Stomach (tissue), 4 donors: Measurements from ENCODE around the gene SORCS1.

Experiments used
- EP300 ChIP-seq: sonication (generic); formaldehyde crosslinking; IDR thresholded peaks from one replicate; pipeline ENCODE4 v1.6.1; 2017; ENCODE audit warnings: antibody characterized with exemption
- POLR2A ChIP-seq, 4 donors: fragments of 450-650 bp; IDR thresholded peaks; one replicate each; pipeline ENCODE4 v1.6.1; 2016; ENCODE audit warnings: antibody characterized with exemption in 4 of 4, control low read depth in 2 of 4, mild to moderate bottlenecking in 1 of 4, moderate library complexity in 1 of 4
- POLR2AphosphoS5 ChIP-seq, 3 donors: sonication (generic); formaldehyde crosslinking; IDR thresholded peaks; one replicate each; pipeline ENCODE4 v1.6.1; 2016; ENCODE audit warnings: antibody characterized with exemption in 3 of 3
- TF ChIP-seq, protein P1 (sequence below), 7 experiments: fragments of 450-650 bp in 4 of 7; fragments of 200-600 bp in 3 of 7; sonication (generic) in 3 of 7; IDR thresholded peaks; one replicate each; pipeline ENCODE4 v1.5.1; 2016 to 2019; ENCODE audit warnings: antibody characterized with exemption in 7 of 7, control low read depth in 2 of 7, mild to moderate bottlenecking in 1 of 7

DNA sequence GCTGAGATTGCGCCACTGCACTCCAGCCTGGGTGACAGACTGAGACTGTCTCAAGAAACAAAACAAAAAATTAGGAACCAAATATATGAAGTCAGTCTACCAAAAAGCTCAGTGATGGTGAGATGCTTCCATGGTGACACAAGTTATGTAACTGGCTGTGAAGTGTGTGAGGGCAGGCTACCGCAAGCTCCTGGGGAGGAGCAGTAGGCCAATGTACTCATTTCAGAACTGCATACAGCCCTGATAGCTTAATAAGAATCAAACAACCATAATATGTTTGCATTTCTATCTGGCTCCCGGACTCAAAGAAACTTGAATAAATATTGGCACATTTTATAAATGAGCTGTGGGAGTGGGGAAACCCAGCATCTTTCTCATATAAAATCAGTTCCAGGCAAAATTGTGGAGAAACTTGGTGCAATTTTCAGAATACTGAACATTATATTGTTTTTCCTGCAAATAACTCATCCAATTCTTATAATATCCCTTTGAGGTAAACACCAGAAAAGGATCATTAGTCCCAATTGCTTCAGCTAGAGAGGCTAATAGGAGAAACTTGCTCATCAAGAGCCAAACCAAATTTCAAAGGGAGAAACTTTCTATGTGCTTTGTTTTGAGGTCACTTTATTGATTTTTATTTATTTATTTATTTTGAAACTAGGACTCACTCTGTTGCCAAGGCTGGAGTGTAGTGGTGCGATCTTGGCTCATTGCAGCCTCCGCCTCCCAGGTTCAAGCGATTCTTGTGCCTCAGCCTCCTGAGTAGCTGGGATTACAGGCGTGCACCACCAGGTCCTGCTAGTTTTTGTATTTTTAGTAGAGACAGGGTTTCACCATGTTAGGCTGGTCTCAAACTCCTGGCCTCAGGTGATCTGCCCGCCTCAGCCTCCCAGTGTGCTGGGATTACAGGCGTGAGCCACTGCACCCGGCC is 127.0 kb downstream of the SORCS1 start:
- TF ChIP-seq EP300 (no peak), POLR2AphosphoS5 (IDR thresholded peaks at IDR 0.05) (no peak), POLR2A (IDR thresholded peaks at IDR 0.05) (no peak)
- TF ChIP-seq, protein P1, sequence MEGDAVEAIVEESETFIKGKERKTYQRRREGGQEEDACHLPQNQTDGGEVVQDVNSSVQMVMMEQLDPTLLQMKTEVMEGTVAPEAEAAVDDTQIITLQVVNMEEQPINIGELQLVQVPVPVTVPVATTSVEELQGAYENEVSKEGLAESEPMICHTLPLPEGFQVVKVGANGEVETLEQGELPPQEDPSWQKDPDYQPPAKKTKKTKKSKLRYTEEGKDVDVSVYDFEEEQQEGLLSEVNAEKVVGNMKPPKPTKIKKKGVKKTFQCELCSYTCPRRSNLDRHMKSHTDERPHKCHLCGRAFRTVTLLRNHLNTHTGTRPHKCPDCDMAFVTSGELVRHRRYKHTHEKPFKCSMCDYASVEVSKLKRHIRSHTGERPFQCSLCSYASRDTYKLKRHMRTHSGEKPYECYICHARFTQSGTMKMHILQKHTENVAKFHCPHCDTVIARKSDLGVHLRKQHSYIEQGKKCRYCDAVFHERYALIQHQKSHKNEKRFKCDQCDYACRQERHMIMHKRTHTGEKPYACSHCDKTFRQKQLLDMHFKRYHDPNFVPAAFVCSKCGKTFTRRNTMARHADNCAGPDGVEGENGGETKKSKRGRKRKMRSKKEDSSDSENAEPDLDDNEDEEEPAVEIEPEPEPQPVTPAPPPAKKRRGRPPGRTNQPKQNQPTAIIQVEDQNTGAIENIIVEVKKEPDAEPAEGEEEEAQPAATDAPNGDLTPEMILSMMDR (IDR thresholded peaks at IDR 0.05): no peak
